ENCODE measurements around the gene ANKRD33B.
"Not testable (repeated sequence)": the region's sequence is repeated elsewhere in the genome, so short reads cannot be mapped to it uniquely, and the experiment has no call there.

ANKRD33B gene

GRCh38 chr5:10664180-10664769 lies 100.4 kb downstream of the ANKRD33B start:
- not testable (repeated sequence) for DNase-seq (ENCODE audit: low read depth); H3K4me3 ChIP-seq (ENCODE audit: low read depth, low read length)

- no peak overlapping the region for H3K4me3 ChIP-seq (ENCODE audit: low read depth, low read length)
- DNase-seq (ENCODE audit: low read depth): no peak
These were observed 101.9 kb downstream of the ANKRD33B start for GRCh38 chr5:10665799-10666198.

GRCh38 chr5:10666531-10667299 lies 102.8 kb downstream of the ANKRD33B start:
- no peak overlapping the region for H3K4me3 ChIP-seq (ENCODE audit: low read depth, low read length)
- DNase-seq (ENCODE audit: low read depth): no peak

GRCh38 chr5:10667431-10668057 lies 103.7 kb downstream of the ANKRD33B start:
- no peak for DNase-seq (ENCODE audit: low read depth)
- no peak overlapping the region for H3K4me3 ChIP-seq (ENCODE audit: low read depth, low read length)

- no peak overlapping the region for H3K4me3 ChIP-seq (ENCODE audit: low read depth, low read length)
- no peak for DNase-seq (ENCODE audit: low read depth)
These were observed 104.8 kb downstream of the ANKRD33B start for GRCh38 chr5:10668697-10669096.

GRCh38 chr5:10669983-10670382 lies 106.1 kb downstream of the ANKRD33B start:
- DNase-seq (ENCODE audit: low read depth): no peak
- no peak overlapping the region for H3K4me3 ChIP-seq (ENCODE audit: low read depth, low read length)

GRCh38 chr5:10671041-10672008 lies 107.5 kb downstream of the ANKRD33B start:
- no peak for DNase-seq (ENCODE audit: low read depth)
- H3K4me3 ChIP-seq (ENCODE audit: low read depth, low read length): no peak overlapping the region

- H3K4me3 ChIP-seq (ENCODE audit: low read depth, low read length): no peak overlapping the region
- no peak for DNase-seq (ENCODE audit: low read depth)
These were observed 108.5 kb downstream of the ANKRD33B start for GRCh38 chr5:10672146-10673016.

- no peak overlapping the region for H3K4me3 ChIP-seq (ENCODE audit: low read depth, low read length)
- no peak for DNase-seq (ENCODE audit: low read depth)
These were observed 109.1 kb downstream of the ANKRD33B start for GRCh38 chr5:10673017-10673389.

- H3K4me3 ChIP-seq (ENCODE audit: low read depth, low read length): no peak overlapping the region
- DNase-seq (ENCODE audit: low read depth): no peak
These were observed 109.5 kb downstream of the ANKRD33B start for GRCh38 chr5:10673407-10673806.

- no peak for DNase-seq (ENCODE audit: low read depth)
These were observed 110.2 kb downstream of the ANKRD33B start for GRCh38 chr5:10674096-10674495.

GRCh38 chr5:10674582-10674981 lies 110.7 kb downstream of the ANKRD33B start:
- H3K4me3 ChIP-seq (ENCODE audit: low read depth, low read length): no peak overlapping the region
- no peak for DNase-seq (ENCODE audit: low read depth)

More at GRCh38 chr5:10674096-10674495, 110.2 kb downstream of the ANKRD33B start:
- no peak overlapping the region for H3K4me3 ChIP-seq (ENCODE audit: low read depth, low read length)

GRCh38 chr5:10675177-10675700 lies 111.4 kb downstream of the ANKRD33B start:
- H3K4me3 ChIP-seq (ENCODE audit: low read depth, low read length): no peak overlapping the region
- DNase-seq (ENCODE audit: low read depth): no peak

- no peak for DNase-seq (ENCODE audit: low read depth)
These were observed 112.4 kb downstream of the ANKRD33B start for GRCh38 chr5:10676224-10676623.

GRCh38 chr5:10676946-10677345 lies 113.1 kb downstream of the ANKRD33B start:
- DNase-seq (ENCODE audit: low read depth): no peak
- no peak overlapping the region for H3K4me3 ChIP-seq (ENCODE audit: low read depth, low read length)

More at GRCh38 chr5:10676224-10676623, 112.4 kb downstream of the ANKRD33B start:
- no peak overlapping the region for H3K4me3 ChIP-seq (ENCODE audit: low read depth, low read length)

GRCh38 chr5:10677533-10677932 lies 113.7 kb downstream of the ANKRD33B start:
- no peak for DNase-seq (ENCODE audit: low read depth)
- H3K4me3 ChIP-seq (ENCODE audit: low read depth, low read length): no peak overlapping the region

- no peak for DNase-seq (ENCODE audit: low read depth)
These were observed 114.4 kb downstream of the ANKRD33B start for GRCh38 chr5:10678244-10678643.

GRCh38 chr5:10679336-10679988 lies 115.6 kb downstream of the ANKRD33B start:
- DNase-seq (ENCODE audit: low read depth): no peak
- no peak overlapping the region for H3K4me3 ChIP-seq (ENCODE audit: low read depth, low read length)

More at GRCh38 chr5:10678244-10678643, 114.4 kb downstream of the ANKRD33B start:
- H3K4me3 ChIP-seq (ENCODE audit: low read depth, low read length): no peak overlapping the region

Measured in skeletal muscle cell (primary cell).